Activated gamma-delta T cell treated with anti-CD3 and anti-CD28 coated beads, Interleukin-2, amount 50 U/mL, for 16 hours (primary cell): Measurements from ENCODE around the gene PPP4R2.
A peak's percentile ranks its signal among the peaks of the same experiment; 100 is the strongest.

Experiments used
- DNase-seq: peaks from one replicate; pipeline ENCODE4 v3.0.0-alpha.2; 2020; ENCODE audit warnings: low read depth

PPP4R2 gene

GRCh38 chr3:73069775-73070444 is 73.3 kb downstream of the PPP4R2 start:
- DNase-seq = no peak

- DNase-seq = no peak
Measured at GRCh38 chr3:73070675-73071575, 74.3 kb downstream of the PPP4R2 start.

- no peak for DNase-seq
Measured at GRCh38 chr3:73071952-73072351, 75.3 kb downstream of the PPP4R2 start.

- no peak for DNase-seq
Measured at GRCh38 chr3:73072634-73073033, 76.0 kb downstream of the PPP4R2 start.

GRCh38 chr3:73073091-73073707 is 76.6 kb downstream of the PPP4R2 start:
- DNase-seq = no peak

- DNase-seq = no peak
Measured at GRCh38 chr3:73074781-73075180, 78.2 kb downstream of the PPP4R2 start.

GRCh38 chr3:73080216-73080966 is 83.8 kb downstream of the PPP4R2 start:
- DNase-seq = no peak

GRCh38 chr3:73081140-73081539 is 84.5 kb downstream of the PPP4R2 start:
- no peak for DNase-seq

- DNase-seq = no peak
Measured at GRCh38 chr3:73084170-73084569, 87.6 kb downstream of the PPP4R2 start.

GRCh38 chr3:73086071-73086494 is 89.5 kb downstream of the PPP4R2 start:
- DNase-seq = peak; percentile 14

- DNase-seq = no peak
Measured at GRCh38 chr3:73094129-73094528, 97.5 kb downstream of the PPP4R2 start.

- no peak for DNase-seq
Measured at GRCh38 chr3:73094951-73095350, 98.3 kb downstream of the PPP4R2 start.

- DNase-seq = no peak
Measured at GRCh38 chr3:73096169-73096568, 99.6 kb downstream of the PPP4R2 start.

- DNase-seq = no peak
Measured at GRCh38 chr3:73098026-73098425, 101.4 kb downstream of the PPP4R2 start.

GRCh38 chr3:73098873-73099272 is 102.3 kb downstream of the PPP4R2 start:
- DNase-seq = no peak

- peak; percentile 67 for DNase-seq
Measured at GRCh38 chr3:73100741-73101559, 104.3 kb downstream of the PPP4R2 start.

GRCh38 chr3:73101881-73102280 is 105.3 kb downstream of the PPP4R2 start:
- DNase-seq = no peak

GRCh38 chr3:73107215-73107614 is 110.6 kb downstream of the PPP4R2 start:
- DNase-seq = no peak

GRCh38 chr3:73107676-73108187 is 111.1 kb downstream of the PPP4R2 start:
- DNase-seq = no peak

- no peak for DNase-seq
Measured at GRCh38 chr3:73108750-73109149, 112.1 kb downstream of the PPP4R2 start.

GRCh38 chr3:73110530-73110929 is 113.9 kb downstream of the PPP4R2 start:
- DNase-seq = no peak
